ENCODE measurements around the gene CSTB. TPM values are rescaled to one million over a fixed set of nuclear protein-coding genes. Genes with fewer than 3 reads are reported as not detected.

Gene CSTB
- total RNA-seq, 1 experiment from 2014 or later, result 55.9 TPM

DNA sequence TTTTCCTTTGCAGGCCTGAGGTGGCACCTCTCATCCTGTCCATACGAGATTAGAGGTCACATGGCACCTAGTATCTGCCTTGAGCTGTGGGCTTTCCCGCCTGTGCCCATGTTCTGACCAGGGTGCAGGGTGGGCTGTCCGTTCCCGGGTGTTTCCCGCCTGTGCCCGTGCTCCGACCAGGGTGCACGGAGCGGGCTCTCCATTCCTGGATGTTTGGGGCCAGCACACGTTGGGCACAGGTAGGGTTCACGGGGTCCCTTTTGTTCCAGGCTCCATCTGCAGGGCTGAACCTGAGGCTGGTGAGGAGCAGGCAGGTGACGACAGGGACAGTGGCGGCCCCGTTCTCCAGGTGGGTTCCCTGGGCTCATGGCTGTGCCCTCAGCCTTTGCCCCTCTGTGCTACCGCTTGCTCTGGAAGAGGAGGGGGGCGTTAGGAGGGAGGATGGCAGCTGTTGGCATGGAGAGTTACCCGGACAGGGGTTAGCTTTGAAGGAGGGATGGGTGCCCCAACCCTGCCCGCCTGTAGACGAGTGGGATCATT is 23.3 kb upstream of the CSTB start:
- Histone ChIP-seq H3K36me3 (ENCODE audit: insufficient read depth, low read length, poor library complexity, severe bottlenecking) (peaks cover 89% of the 10 kb centered on the region), H3K27me3 (replicated peaks; ENCODE audit: insufficient read depth, low read depth, low read length, poor library complexity) (no peaks in the 10 kb centered on the region), H3K4me3 (ENCODE audit: low read depth, low read length, poor library complexity, severe bottlenecking) (no peak overlapping the region), H3K9me3 (ENCODE audit: low read depth, low read length, poor library complexity, severe bottlenecking) (no peaks in the 10 kb centered on the region), H3K4me1 (ENCODE audit: insufficient read depth, low read length, poor library complexity, severe bottlenecking) (no peaks in the 10 kb centered on the region), H3K27ac (ENCODE audit: low read depth, low read length, poor library complexity, severe bottlenecking) (no peak overlapping the region)
- DNase-seq (ENCODE audit: low spot score), result no peak
- ChIA-PET POLR2A (ENCODE audit: low non-redundant PET) (no interaction called here), CTCF (no interaction called here)
- TF ChIP-seq, protein P1, sequence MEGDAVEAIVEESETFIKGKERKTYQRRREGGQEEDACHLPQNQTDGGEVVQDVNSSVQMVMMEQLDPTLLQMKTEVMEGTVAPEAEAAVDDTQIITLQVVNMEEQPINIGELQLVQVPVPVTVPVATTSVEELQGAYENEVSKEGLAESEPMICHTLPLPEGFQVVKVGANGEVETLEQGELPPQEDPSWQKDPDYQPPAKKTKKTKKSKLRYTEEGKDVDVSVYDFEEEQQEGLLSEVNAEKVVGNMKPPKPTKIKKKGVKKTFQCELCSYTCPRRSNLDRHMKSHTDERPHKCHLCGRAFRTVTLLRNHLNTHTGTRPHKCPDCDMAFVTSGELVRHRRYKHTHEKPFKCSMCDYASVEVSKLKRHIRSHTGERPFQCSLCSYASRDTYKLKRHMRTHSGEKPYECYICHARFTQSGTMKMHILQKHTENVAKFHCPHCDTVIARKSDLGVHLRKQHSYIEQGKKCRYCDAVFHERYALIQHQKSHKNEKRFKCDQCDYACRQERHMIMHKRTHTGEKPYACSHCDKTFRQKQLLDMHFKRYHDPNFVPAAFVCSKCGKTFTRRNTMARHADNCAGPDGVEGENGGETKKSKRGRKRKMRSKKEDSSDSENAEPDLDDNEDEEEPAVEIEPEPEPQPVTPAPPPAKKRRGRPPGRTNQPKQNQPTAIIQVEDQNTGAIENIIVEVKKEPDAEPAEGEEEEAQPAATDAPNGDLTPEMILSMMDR (conservative IDR thresholded peaks at IDR 0.05; ENCODE audit: low read depth, low read length), result no peak
- TF ChIP-seq EZH2 (IDR thresholded peaks at IDR 0.05; ENCODE audit: borderline replicate concordance, low read depth, low read length, poor library complexity, severe bottlenecking), result no peak
- intact Hi-C loops (cut with micrococcal nuclease; ENCODE audit: unreplicated experiment), result no loop called here
- BruUV-seq (replicated peaks), result no TSS peak

- TF ChIP-seq, protein P1 (conservative IDR thresholded peaks at IDR 0.05; ENCODE audit: low read depth, low read length), result no peak
- TF ChIP-seq EZH2 (IDR thresholded peaks at IDR 0.05; ENCODE audit: borderline replicate concordance, low read depth, low read length, poor library complexity, severe bottlenecking), result no peak
- no peak overlapping the region for H3K27ac ChIP-seq (ENCODE audit: low read depth, low read length, poor library complexity, severe bottlenecking)
- POLR2A ChIA-PET (ENCODE audit: low non-redundant PET), result no interaction called here
- no TSS peak for BruUV-seq (replicated peaks)
- H3K27me3 ChIP-seq (replicated peaks; ENCODE audit: insufficient read depth, low read depth, low read length, poor library complexity), result no peaks in the 10 kb centered on the region
- peaks cover 91% of the 10 kb centered on the region for H3K36me3 ChIP-seq (ENCODE audit: insufficient read depth, low read length, poor library complexity, severe bottlenecking)
- no peaks in the 10 kb centered on the region for H3K9me3 ChIP-seq (ENCODE audit: low read depth, low read length, poor library complexity, severe bottlenecking)
- H3K4me1 ChIP-seq (ENCODE audit: insufficient read depth, low read length, poor library complexity, severe bottlenecking), result no peaks in the 10 kb centered on the region
- H3K4me3 ChIP-seq (ENCODE audit: low read depth, low read length, poor library complexity, severe bottlenecking), result no peak overlapping the region
- CTCF ChIA-PET, result no interaction called here
- intact Hi-C loops (cut with micrococcal nuclease; ENCODE audit: unreplicated experiment), result no loop called here
- no peak for DNase-seq (ENCODE audit: low spot score)
These were observed 22.0 kb upstream of the CSTB start for GRCh38 chr21:43797925-43798715.

DNA sequence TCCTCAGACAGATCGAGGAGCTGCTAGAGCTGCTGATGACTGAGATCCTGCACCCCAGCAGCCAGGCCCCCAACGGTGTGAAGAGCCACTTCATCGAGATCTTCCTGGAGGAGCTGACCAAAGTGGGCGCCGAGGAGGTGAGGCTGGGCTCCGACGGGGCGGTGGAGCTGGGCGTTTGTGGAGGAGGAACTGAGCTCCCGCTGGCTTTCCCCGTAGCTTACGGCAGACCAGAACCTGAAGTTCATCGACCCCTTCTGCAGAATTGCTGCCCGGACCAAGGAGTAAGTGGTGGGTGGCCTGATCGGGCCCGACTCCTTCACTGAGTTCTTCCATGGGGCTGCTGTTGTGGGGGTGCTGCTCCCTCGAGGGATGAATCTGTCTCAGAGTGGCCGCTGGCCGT is 21.3 kb upstream of the CSTB start:
- TF ChIP-seq, protein P1 (conservative IDR thresholded peaks at IDR 0.05; ENCODE audit: low read depth, low read length), result no peak
- ChIA-PET CTCF (no interaction called here), POLR2A (ENCODE audit: low non-redundant PET) (no interaction called here)
- no TSS peak for BruUV-seq (replicated peaks)
- H3K27me3 ChIP-seq (replicated peaks; ENCODE audit: insufficient read depth, low read depth, low read length, poor library complexity), result no peaks in the 10 kb centered on the region
- H3K4me3 ChIP-seq (ENCODE audit: low read depth, low read length, poor library complexity, severe bottlenecking), result no peak overlapping the region
- no peaks in the 10 kb centered on the region for H3K9me3 ChIP-seq (ENCODE audit: low read depth, low read length, poor library complexity, severe bottlenecking)
- H3K36me3 ChIP-seq (ENCODE audit: insufficient read depth, low read length, poor library complexity, severe bottlenecking), result peaks cover 91% of the 10 kb centered on the region
- DNase-seq (ENCODE audit: low spot score), result no peak
- no peaks in the 10 kb centered on the region for H3K4me1 ChIP-seq (ENCODE audit: insufficient read depth, low read length, poor library complexity, severe bottlenecking)
- intact Hi-C loops (cut with micrococcal nuclease; ENCODE audit: unreplicated experiment), result no loop called here
- no peak overlapping the region for H3K27ac ChIP-seq (ENCODE audit: low read depth, low read length, poor library complexity, severe bottlenecking)
